ENCODE results near the gene C15orf40. TPM values are rescaled to one million over a fixed set of nuclear protein-coding genes. Genes with fewer than 3 reads are reported as not detected.
"Not testable (repeated sequence)": the region's sequence is repeated elsewhere in the genome, so short reads cannot be mapped to it uniquely, and the experiment has no call there.

Gene C15orf40
- total and polyA plus RNA-seq, 8 donors, result 13.0 to 26.7 (median 23.6) TPM

DNA sequence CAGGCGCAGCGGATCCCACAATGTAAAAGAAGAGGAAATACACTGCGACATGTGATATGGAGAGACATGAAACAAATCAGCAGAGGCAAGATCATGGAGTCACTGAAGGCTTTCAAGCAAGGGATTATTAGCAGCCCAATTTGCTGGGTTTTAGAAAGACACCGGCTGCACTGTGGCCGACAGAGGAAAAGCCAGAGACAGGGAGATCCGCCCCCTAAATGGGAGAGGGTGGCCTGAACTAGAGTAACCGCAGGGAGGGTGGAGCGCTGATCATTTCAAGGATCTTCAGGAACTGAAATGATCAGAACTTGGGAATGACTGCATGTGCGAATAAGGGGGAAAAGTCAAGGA, 612 bp upstream of the C15orf40 start:
- TF ChIP-seq, protein P1, sequence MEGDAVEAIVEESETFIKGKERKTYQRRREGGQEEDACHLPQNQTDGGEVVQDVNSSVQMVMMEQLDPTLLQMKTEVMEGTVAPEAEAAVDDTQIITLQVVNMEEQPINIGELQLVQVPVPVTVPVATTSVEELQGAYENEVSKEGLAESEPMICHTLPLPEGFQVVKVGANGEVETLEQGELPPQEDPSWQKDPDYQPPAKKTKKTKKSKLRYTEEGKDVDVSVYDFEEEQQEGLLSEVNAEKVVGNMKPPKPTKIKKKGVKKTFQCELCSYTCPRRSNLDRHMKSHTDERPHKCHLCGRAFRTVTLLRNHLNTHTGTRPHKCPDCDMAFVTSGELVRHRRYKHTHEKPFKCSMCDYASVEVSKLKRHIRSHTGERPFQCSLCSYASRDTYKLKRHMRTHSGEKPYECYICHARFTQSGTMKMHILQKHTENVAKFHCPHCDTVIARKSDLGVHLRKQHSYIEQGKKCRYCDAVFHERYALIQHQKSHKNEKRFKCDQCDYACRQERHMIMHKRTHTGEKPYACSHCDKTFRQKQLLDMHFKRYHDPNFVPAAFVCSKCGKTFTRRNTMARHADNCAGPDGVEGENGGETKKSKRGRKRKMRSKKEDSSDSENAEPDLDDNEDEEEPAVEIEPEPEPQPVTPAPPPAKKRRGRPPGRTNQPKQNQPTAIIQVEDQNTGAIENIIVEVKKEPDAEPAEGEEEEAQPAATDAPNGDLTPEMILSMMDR (IDR thresholded peaks at IDR 0.05), result no peak
- H3K36me3 ChIP-seq, result peaks cover 0 to 35% of the 10 kb centered on the region in 2 donors
- H3K27ac ChIP-seq, result peak overlapping the region; percentile 77 to 87
- peaks cover 6 to 35% of the 10 kb centered on the region in 2 donors for H3K4me1 ChIP-seq
- DNase-seq, result peak in 1 of 4 donors; percentile 5
- no peak for ATAC-seq
- intact Hi-C loops (cut with DNase I), result no loop called here
- H3K4me3 ChIP-seq, result peak overlapping the region; percentile 91 to 94
- H3K27me3 ChIP-seq, result no peaks in the 10 kb centered on the region
- no peaks in the 10 kb centered on the region for H3K9me3 ChIP-seq

GRCh38 chr15:83010709-83011270, 649 bp downstream of the C15orf40 start:
- peak overlapping the region; percentile 77 to 87 for H3K27ac ChIP-seq
- peak; percentile 93 for ATAC-seq

GRCh38 chr15:83000672-83001031, 10.8 kb downstream of the C15orf40 start:
- H3K27ac ChIP-seq; H3K4me3 ChIP-seq; H3K4me1 ChIP-seq; intact Hi-C loops (cut with DNase I); H3K27me3 ChIP-seq; ATAC-seq; DNase-seq; H3K9me3 ChIP-seq: not testable (repeated sequence)
- H3K36me3 ChIP-seq, result peaks cover 0 to 17% of the 10 kb centered on the region in 2 donors

More at GRCh38 chr15:83010709-83011270, 649 bp downstream of the C15orf40 start:
- intact Hi-C loops (cut with DNase I), result no loop called here
- Histone ChIP-seq H3K4me1 (peaks cover 6 to 35% of the 10 kb centered on the region in 2 donors), H3K27me3 (no peaks in the 10 kb centered on the region), H3K36me3 (peaks cover 0 to 38% of the 10 kb centered on the region in 2 donors), H3K9me3 (no peaks in the 10 kb centered on the region), H3K4me3 (peak overlapping the region; percentile 91 to 94)
- TF ChIP-seq, protein P1 (IDR thresholded peaks at IDR 0.05), result peak; percentile 73 to 78
- peak; percentile 42 to 83 (median 73) for DNase-seq

DNA sequence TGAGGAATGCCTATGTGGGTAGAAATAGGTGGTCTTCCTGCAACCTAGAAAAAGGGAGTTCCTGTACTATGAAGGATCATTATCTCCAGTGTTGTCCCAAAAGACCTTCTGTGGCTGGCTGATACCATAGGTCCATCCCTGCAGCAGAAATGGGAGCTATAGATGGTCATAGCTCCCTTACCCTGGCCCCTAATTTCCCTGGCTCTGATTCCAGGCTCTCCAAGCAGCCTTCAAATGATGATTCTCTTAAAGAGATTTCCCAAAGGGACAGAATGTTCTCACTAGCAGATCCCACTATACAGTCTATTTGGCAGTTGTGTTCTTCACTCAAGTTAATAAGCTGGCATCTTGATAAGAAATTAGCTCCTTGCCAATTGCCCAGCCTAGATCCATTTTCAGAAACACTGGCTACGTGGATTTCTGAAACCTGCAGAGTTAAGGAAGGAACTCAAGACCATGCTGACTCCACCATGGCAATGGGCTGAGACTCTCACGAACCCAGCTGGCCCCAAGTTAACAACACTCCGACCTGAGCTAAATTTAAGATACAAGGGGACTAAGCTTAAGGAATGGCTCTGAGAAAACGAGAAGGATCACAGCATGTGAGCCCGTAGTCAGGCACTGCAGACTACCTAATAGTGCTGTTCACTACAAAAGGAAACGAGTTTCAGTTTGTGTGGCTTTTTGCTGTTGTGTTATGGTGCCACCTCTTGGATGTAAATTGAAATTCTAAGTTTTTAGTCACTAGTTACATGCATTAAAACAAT, 11.4 kb downstream of the C15orf40 start:
- Histone ChIP-seq H3K4me3 (peak overlapping the region in 1 of 2 donors; percentile 4), H3K27ac (no peak overlapping the region), H3K4me1 (peaks cover 0 to 9% of the 10 kb centered on the region in 2 donors), H3K27me3 (no peaks in the 10 kb centered on the region), H3K36me3 (peaks cover 0 to 11% of the 10 kb centered on the region in 2 donors), H3K9me3 (no peaks in the 10 kb centered on the region)
- DNase-seq (peak in 2 of 4 donors; percentile 47 to 56), ATAC-seq (peak; percentile 94)
- TF ChIP-seq, protein P1 (IDR thresholded peaks at IDR 0.05), result no peak
- intact Hi-C loops (cut with DNase I), result no loop called here

- no peak overlapping the region for H3K27ac ChIP-seq
- H3K4me3 ChIP-seq, result no peak overlapping the region
- peaks cover 0 to 6% of the 10 kb centered on the region in 2 donors for H3K36me3 ChIP-seq
- TF ChIP-seq, protein P1 (IDR thresholded peaks at IDR 0.05), result no peak
- no peaks in the 10 kb centered on the region for H3K27me3 ChIP-seq
- peaks cover 0 to 9% of the 10 kb centered on the region in 2 donors for H3K4me1 ChIP-seq
- DNase-seq (no peak), ATAC-seq (no peak)
- intact Hi-C loops (cut with DNase I), result no loop called here
- H3K9me3 ChIP-seq, result no peaks in the 10 kb centered on the region
Measured at GRCh38 chr15:82999426-82999825, 12.0 kb downstream of the C15orf40 start.
